ENCODE results near the gene FAM184A. TPM values are rescaled to one million over a fixed set of nuclear protein-coding genes. Genes with fewer than 3 reads are reported as not detected.

FAM184A gene
- total and polyA plus RNA-seq, 2 of the 8 experiments (the other 6 are each of a cell fraction or from before 2014, with no cell fraction given) = 6.3 to 11.3 TPM

DNA sequence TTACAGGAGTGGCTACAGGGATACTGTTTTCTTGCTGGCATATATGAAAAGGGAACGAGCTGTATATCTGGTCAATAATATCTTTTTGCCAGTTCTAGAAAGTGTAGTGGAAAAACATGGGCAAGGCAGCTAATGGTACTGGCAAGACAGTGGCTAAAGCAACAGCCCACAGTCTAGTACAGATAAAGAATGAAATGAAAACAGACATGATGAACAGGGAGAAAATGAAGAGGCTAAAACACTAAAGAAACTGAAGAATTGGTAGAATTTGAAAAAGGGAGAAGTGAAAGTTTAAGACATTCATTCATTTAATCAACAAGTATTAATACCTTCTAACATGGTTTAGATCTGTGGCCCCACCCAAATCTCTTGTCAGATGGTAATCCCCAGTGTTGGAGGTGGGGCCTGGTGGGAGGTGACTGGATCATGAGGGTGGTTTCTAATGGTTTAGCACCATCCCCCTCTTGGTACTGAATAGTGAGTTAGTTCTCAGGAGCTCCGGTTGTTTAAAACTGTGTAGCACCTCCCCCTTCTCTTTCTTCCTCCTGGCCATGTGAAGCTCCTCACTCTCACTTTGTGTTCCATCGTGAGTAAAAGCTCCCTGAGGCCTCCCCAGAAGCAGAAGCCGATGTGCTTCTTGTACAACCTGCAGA lies 18.1 kb downstream of the FAM184A start:
- Histone ChIP-seq H3K27me3 (replicated peaks in 1 of 4; ENCODE audit: control insufficient read depth in 3 of 4, extremely low read depth in 1 of 4, insufficient read depth in 3 of 4, low read length in 3 of 4) (no peaks in the 10 kb centered on the region), H3K14ac (ENCODE audit: insufficient read length) (no peak overlapping the region), H3K23ac (ENCODE audit: insufficient read length) (peak overlapping the region; percentile 77), H4K91ac (replicated peaks; ENCODE audit: insufficient read length, low read length) (no peak overlapping the region), H3K79me2 (ENCODE audit: control insufficient read depth in 1 of 2, insufficient read depth in 2 of 2, low read length in 2 of 2) (no peaks in the 10 kb centered on the region), H3K23me2 (ENCODE audit: low read depth, low read length) (no peaks in the 10 kb centered on the region), H2BK15ac (ENCODE audit: low read length) (no peak overlapping the region), H3K56ac (replicated peaks; ENCODE audit: insufficient read length, low read depth, low read length) (no peak overlapping the region), H2AK5ac (ENCODE audit: low read depth, low read length) (no peak overlapping the region), H3K4me3 (ENCODE audit: extremely low read depth in 1 of 4, insufficient read depth in 2 of 4, low read depth in 3 of 4, low read length in 4 of 4) (no peak overlapping the region), H2BK12ac (ENCODE audit: low read depth, low read length) (no peak overlapping the region), H2AFZ (ENCODE audit: low read length) (no peak overlapping the region), H3K4ac (replicated peaks; ENCODE audit: insufficient read length, low read depth, low read length) (no peak overlapping the region), H3K9me3 (ENCODE audit: insufficient read depth in 2 of 2, low read depth in 1 of 2, low read length in 1 of 2) (no peaks in the 10 kb centered on the region), H3K9ac (replicated peaks in 1 of 4; ENCODE audit: extremely low read depth in 1 of 4, low read depth in 3 of 4, low read length in 3 of 4) (no peak overlapping the region), H4K20me1 (replicated peaks in 1 of 2; ENCODE audit: control insufficient read depth in 1 of 2, insufficient read depth in 2 of 2, low read length in 2 of 2) (no peaks in the 10 kb centered on the region), H3K18ac (ENCODE audit: extremely low read depth, low read length) (no peak overlapping the region), H3K4me1 (replicated peaks in 1 of 4; ENCODE audit: control insufficient read depth in 3 of 4, insufficient read depth in 4 of 4, low read length in 3 of 4) (no peaks in the 10 kb centered on the region; a peak in 1 of 7 replicates), H3K4me2 (ENCODE audit: insufficient read depth in 1 of 2, low read depth in 2 of 2, low read length in 2 of 2) (no peak overlapping the region), H2BK20ac (ENCODE audit: low read length) (no peak overlapping the region), H2BK5ac (ENCODE audit: low read depth, low read length) (no peak overlapping the region), H3K36me3 (ENCODE audit: control insufficient read depth in 2 of 4, insufficient read depth in 4 of 4, low read length in 3 of 4) (no peaks in the 10 kb centered on the region), H3K27ac (ENCODE audit: low read depth, low read length) (no peak overlapping the region), H3K79me1 (ENCODE audit: low read depth, low read length) (no peaks in the 10 kb centered on the region), H4K8ac (ENCODE audit: extremely low read depth, insufficient read depth, low read length) (no peak overlapping the region), H4K5ac (ENCODE audit: insufficient read length, low read depth, low read length) (no peak overlapping the region), H2BK120ac (replicated peaks; ENCODE audit: low read depth, low read length) (no peak overlapping the region)
- DNase-seq (ENCODE audit: low read depth in 1 of 2, low spot score in 2 of 2) (no peak), FAIRE-seq (no peak)
- 89% methylated on average over 4 of the region's 4 CpGs; no CpG with 5 or more reads in 1 of the 2 experiments for WGBS, 2 experiments (ENCODE audit: extremely low coverage in 1 of 2, insufficient coverage in 1 of 2, insufficient read length in 1 of 2, insufficient replicate concordance in 2 of 2, low coverage in 1 of 2, low lambda C conversion rate in 2 of 2, missing lambda C conversion rate in 1 of 2)
- TF ChIP-seq HDAC2 (IDR thresholded peaks at IDR 0.05; ENCODE audit: borderline replicate concordance in 1 of 2, low read depth in 2 of 2, low read length in 2 of 2) (no peak), RAD21 (IDR thresholded peaks at IDR 0.05 in 1 of 2, conservative IDR thresholded peaks at IDR 0.05 in 1 of 2; ENCODE audit: low read depth in 2 of 2, low read length in 2 of 2) (no peak)
- TF ChIP-seq, protein P1, sequence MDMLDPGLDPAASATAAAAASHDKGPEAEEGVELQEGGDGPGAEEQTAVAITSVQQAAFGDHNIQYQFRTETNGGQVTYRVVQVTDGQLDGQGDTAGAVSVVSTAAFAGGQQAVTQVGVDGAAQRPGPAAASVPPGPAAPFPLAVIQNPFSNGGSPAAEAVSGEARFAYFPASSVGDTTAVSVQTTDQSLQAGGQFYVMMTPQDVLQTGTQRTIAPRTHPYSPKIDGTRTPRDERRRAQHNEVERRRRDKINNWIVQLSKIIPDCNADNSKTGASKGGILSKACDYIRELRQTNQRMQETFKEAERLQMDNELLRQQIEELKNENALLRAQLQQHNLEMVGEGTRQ (IDR thresholded peaks at IDR 0.05; ENCODE audit: low read length) = no peak
- ChIA-PET POLR2A (ENCODE audit: partially characterized antibody) (interaction anchor here (1.1 to 1.3 kb wide), 3 partner anchors 13 to 33 kb away, joined by 3 to 5 read pairs (median 4); partner anchors contain the start of gene FAM184A), CTCF (ENCODE audit: partially characterized antibody) (interaction anchor here (0.7 to 2.2 kb wide), 5 partner anchors 11 to 97 kb away, joined by 3 to 15 read pairs (median 5); partner anchors contain the start of gene FAM184A)
